ENCODE results near the gene ZNF3. TPM values are rescaled to one million over a fixed set of nuclear protein-coding genes. Genes with fewer than 3 reads are reported as not detected.

The ZNF3 gene
- total RNA-seq, 2 donors from 2014 or later: 20.5 to 21.4 TPM

DNA sequence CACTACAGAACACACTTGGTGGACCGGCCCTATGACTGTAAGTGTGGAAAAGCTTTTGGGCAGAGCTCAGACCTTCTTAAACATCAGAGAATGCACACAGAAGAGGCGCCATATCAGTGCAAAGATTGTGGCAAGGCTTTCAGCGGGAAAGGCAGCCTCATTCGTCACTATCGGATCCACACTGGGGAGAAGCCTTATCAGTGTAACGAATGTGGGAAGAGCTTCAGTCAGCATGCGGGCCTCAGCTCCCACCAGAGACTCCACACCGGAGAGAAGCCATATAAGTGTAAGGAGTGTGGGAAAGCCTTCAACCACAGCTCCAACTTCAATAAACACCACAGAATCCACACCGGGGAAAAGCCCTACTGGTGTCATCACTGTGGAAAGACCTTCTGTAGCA is 17.4 kb downstream of the ZNF3 start:
- Histone ChIP-seq H3K36me3 (peaks cover 0 to 6% of the 10 kb centered on the region in 2 donors), H3K4me3 (no peak overlapping the region), H3K4me1 (replicated peaks) (no peaks in the 10 kb centered on the region), H3K27ac (no peak overlapping the region), H3K27me3 (replicated peaks; ENCODE audit: insufficient read depth) (no peaks in the 10 kb centered on the region), H3K9me3 (no peaks in the 10 kb centered on the region)
- WGBS: 93% methylated on average over 9 of the region's 9 CpGs
- intact Hi-C loops (cut with DNase I): no loop called here
- TF ChIP-seq POLR2AphosphoS5 (IDR thresholded peaks at IDR 0.05) (no peak), POLR2A (IDR thresholded peaks at IDR 0.05) (no peak)
- TF ChIP-seq, protein P1, sequence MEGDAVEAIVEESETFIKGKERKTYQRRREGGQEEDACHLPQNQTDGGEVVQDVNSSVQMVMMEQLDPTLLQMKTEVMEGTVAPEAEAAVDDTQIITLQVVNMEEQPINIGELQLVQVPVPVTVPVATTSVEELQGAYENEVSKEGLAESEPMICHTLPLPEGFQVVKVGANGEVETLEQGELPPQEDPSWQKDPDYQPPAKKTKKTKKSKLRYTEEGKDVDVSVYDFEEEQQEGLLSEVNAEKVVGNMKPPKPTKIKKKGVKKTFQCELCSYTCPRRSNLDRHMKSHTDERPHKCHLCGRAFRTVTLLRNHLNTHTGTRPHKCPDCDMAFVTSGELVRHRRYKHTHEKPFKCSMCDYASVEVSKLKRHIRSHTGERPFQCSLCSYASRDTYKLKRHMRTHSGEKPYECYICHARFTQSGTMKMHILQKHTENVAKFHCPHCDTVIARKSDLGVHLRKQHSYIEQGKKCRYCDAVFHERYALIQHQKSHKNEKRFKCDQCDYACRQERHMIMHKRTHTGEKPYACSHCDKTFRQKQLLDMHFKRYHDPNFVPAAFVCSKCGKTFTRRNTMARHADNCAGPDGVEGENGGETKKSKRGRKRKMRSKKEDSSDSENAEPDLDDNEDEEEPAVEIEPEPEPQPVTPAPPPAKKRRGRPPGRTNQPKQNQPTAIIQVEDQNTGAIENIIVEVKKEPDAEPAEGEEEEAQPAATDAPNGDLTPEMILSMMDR (IDR thresholded peaks at IDR 0.05): no peak
- no peak for DNase-seq (ENCODE audit: low spot score)

DNA sequence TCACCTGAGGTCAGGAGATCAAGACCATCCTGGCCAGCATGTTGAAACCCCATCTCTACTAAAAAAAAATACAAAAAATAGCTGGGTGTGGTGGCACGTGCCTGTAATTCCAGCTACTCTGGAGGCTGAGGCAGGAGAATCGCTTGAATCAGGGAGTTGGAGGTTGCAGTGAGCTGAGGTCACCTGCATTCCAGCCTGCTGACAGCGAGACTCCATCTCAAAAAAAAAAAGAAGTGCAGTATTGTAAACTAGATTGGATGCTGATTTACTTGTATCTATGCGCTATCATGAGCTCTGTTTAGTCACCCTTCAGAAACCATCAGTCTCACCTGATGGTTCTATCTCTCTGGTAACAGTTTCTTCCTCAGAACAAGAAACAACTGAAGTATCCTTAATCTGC is 18.1 kb downstream of the ZNF3 start:
- Histone ChIP-seq H3K4me1 (replicated peaks) (no peaks in the 10 kb centered on the region), H3K27ac (no peak overlapping the region), H3K36me3 (peaks cover 0 to 6% of the 10 kb centered on the region in 2 donors), H3K9me3 (no peaks in the 10 kb centered on the region), H3K27me3 (replicated peaks; ENCODE audit: insufficient read depth) (no peaks in the 10 kb centered on the region), H3K4me3 (no peak overlapping the region)
- intact Hi-C loops (cut with DNase I): no loop called here
- DNase-seq (ENCODE audit: low spot score): no peak
- TF ChIP-seq POLR2A (IDR thresholded peaks at IDR 0.05) (no peak), POLR2AphosphoS5 (IDR thresholded peaks at IDR 0.05) (no peak)
- TF ChIP-seq, protein P1 (IDR thresholded peaks at IDR 0.05): no peak
- 93% methylated on average over 4 of the region's 4 CpGs for WGBS

DNA sequence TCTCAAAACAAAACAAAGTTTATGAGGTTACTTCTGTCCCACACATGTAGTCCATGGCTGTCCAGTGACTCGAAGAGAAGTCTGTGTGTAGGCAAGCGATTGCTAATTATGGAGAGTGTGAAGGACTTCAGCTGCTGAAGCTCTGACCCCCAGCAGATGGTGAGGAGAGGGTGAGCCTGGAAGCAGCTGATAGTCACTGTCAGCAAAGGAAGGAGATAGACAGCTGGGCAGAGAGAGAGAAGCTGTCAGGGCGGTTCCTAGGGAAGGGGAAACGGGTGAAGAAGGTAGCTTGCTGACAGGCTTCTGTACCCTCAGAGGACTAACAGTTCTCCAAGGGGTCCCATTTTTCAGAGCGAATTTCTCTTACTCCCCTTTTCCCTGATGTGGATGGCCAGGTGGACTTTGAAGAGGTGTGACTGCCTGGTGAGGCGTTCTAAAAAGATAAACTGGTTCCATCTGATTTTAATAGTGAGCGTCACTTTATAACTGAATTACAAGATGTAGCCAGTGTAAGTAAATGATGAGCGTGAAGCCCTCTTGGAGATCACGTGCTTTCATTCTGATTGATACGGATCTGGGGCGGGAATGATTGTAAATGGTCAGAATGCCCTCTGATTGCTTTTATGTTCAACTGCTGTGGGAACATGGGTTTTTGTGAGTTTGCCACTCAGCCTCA is 19.9 kb downstream of the ZNF3 start:
- intact Hi-C loops (cut with DNase I): no loop called here
- Histone ChIP-seq H3K27ac (no peak overlapping the region), H3K4me3 (no peak overlapping the region), H3K9me3 (no peaks in the 10 kb centered on the region), H3K4me1 (replicated peaks) (no peaks in the 10 kb centered on the region), H3K36me3 (peaks cover 4 to 6% of the 10 kb centered on the region in 2 donors), H3K27me3 (replicated peaks; ENCODE audit: insufficient read depth) (no peaks in the 10 kb centered on the region)
- WGBS: 94% methylated on average over 11 of the region's 11 CpGs
- no peak for DNase-seq (ENCODE audit: low spot score)
- TF ChIP-seq POLR2AphosphoS5 (IDR thresholded peaks at IDR 0.05) (no peak), POLR2A (IDR thresholded peaks at IDR 0.05) (no peak)
- TF ChIP-seq, protein P1 (IDR thresholded peaks at IDR 0.05): no peak

DNA sequence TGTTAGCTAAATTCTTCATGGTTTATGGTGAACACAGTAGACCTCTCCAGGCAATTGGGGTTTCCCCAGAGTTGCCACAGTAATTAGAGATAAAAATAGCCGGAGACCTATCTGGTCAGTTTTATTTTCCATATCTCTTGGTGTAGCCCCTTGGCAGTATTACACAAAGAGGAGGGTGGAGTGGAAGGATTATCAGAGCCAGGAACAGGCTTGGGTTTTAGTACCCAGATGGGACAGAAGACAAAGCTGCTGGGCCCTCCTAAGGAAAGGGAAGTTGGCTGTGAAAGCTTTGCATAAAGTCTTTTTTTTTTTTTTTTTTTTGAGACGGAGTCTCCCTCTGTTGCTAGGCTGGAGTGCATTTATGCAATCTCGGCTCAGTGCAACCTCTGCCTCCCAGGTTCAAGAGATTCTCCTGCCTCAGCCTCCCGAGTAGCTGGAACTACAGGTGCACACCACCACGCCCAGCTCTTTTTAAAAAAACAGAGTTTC is 22.2 kb downstream of the ZNF3 start:
- TF ChIP-seq POLR2AphosphoS5 (IDR thresholded peaks at IDR 0.05) (no peak), POLR2A (IDR thresholded peaks at IDR 0.05) (no peak)
- TF ChIP-seq, protein P1 (IDR thresholded peaks at IDR 0.05): no peak
- no peaks in the 10 kb centered on the region for H3K4me1 ChIP-seq (replicated peaks)
- intact Hi-C loops (cut with DNase I): no loop called here
- no peak overlapping the region for H3K27ac ChIP-seq
- WGBS: 94% methylated on average over 5 of the region's 5 CpGs
- peaks cover 4 to 6% of the 10 kb centered on the region in 2 donors for H3K36me3 ChIP-seq
- H3K9me3 ChIP-seq: no peaks in the 10 kb centered on the region
- no peak overlapping the region for H3K4me3 ChIP-seq
- no peaks in the 10 kb centered on the region for H3K27me3 ChIP-seq (replicated peaks; ENCODE audit: insufficient read depth)
- no peak for DNase-seq (ENCODE audit: low spot score)

DNA sequence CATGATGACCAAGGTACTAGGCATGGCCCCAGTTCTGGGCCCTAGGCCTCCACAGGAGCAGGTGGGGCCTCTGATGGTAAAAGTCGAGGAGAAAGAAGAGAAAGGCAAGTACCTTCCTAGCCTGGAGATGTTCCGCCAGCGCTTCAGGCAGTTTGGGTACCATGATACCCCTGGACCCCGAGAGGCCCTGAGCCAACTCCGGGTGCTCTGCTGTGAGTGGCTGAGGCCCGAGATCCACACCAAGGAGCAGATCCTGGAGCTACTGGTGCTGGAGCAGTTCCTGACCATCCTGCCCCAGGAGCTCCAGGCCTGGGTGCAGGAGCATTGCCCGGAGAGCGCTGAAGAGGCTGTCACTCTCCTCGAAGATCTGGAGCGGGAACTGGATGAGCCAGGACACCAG is 24.5 kb downstream of the ZNF3 start:
- H3K36me3 ChIP-seq: peaks cover 0 to 4% of the 10 kb centered on the region in 2 donors
- no peak overlapping the region for H3K4me3 ChIP-seq
- no peak for TF ChIP-seq POLR2A (IDR thresholded peaks at IDR 0.05)
- WGBS: 94% methylated on average over 10 of the region's 10 CpGs
- no peaks in the 10 kb centered on the region for H3K9me3 ChIP-seq
- H3K27ac ChIP-seq: no peak overlapping the region
- DNase-seq (ENCODE audit: low spot score): no peak
- intact Hi-C loops (cut with DNase I): no loop called here
- no peaks in the 10 kb centered on the region for H3K27me3 ChIP-seq (replicated peaks; ENCODE audit: insufficient read depth)
- no peaks in the 10 kb centered on the region for H3K4me1 ChIP-seq (replicated peaks)

Data from prostate gland (tissue), 2 donors.